Activated CD4-positive, alpha-beta T cell treated with anti-CD3 and anti-CD28 coated beads for 4 hours (primary cell): ENCODE measurements around the gene FBXW2.
A peak's percentile ranks its signal among the peaks of the same experiment; 100 is the strongest.
"Not testable (repeated sequence)": the region's sequence is repeated elsewhere in the genome, so short reads cannot be mapped to it uniquely, and the experiment has no call there.

ENCODE experiments used
- DNase-seq, 2 donors: peaks; one replicate each; pipeline ENCODE4 v3.0.0-alpha.2; 2020

Gene FBXW2

GRCh38 chr9:120777229-120777628 is 16.0 kb downstream of the FBXW2 start:
- DNase-seq = no peak

GRCh38 chr9:120776788-120777187 is 16.4 kb downstream of the FBXW2 start:
- no peak for DNase-seq

GRCh38 chr9:120775859-120776258 is 17.4 kb downstream of the FBXW2 start:
- DNase-seq = no peak

GRCh38 chr9:120774719-120775118 is 18.5 kb downstream of the FBXW2 start:
- no peak for DNase-seq

GRCh38 chr9:120773256-120773655 is 20.0 kb downstream of the FBXW2 start:
- no peak for DNase-seq

- DNase-seq = no peak
Measured at GRCh38 chr9:120770931-120771330, 22.3 kb downstream of the FBXW2 start.

GRCh38 chr9:120768886-120769285 is 24.3 kb downstream of the FBXW2 start:
- no peak for DNase-seq

- no peak for DNase-seq
Measured at GRCh38 chr9:120768247-120768646, 25.0 kb downstream of the FBXW2 start.

GRCh38 chr9:120767451-120767850 is 25.8 kb downstream of the FBXW2 start:
- no peak for DNase-seq

- DNase-seq = no peak
Measured at GRCh38 chr9:120765910-120766425, 27.2 kb downstream of the FBXW2 start.

- no peak for DNase-seq
Measured at GRCh38 chr9:120764476-120764875, 28.7 kb downstream of the FBXW2 start.

GRCh38 chr9:120761006-120761405 is 32.2 kb downstream of the FBXW2 start:
- DNase-seq = no peak

- DNase-seq = no peak
Measured at GRCh38 chr9:120759755-120760400, 33.3 kb downstream of the FBXW2 start.

GRCh38 chr9:120758544-120758943 is 34.7 kb downstream of the FBXW2 start:
- DNase-seq = no peak

GRCh38 chr9:120757026-120757913 is 35.9 kb downstream of the FBXW2 start:
- DNase-seq = no peak

- no peak for DNase-seq
Measured at GRCh38 chr9:120756531-120756930, 36.7 kb downstream of the FBXW2 start.

GRCh38 chr9:120755810-120756434 is 37.3 kb downstream of the FBXW2 start:
- DNase-seq = peak; percentile 57 to 83

GRCh38 chr9:120755044-120755443 is 38.2 kb downstream of the FBXW2 start:
- DNase-seq = no peak

GRCh38 chr9:120750421-120750820 is 42.8 kb downstream of the FBXW2 start:
- DNase-seq = no peak

GRCh38 chr9:120746366-120746765 is 46.9 kb downstream of the FBXW2 start:
- DNase-seq = not testable (repeated sequence)

- DNase-seq = no peak
Measured at GRCh38 chr9:120745278-120745677, 47.9 kb downstream of the FBXW2 start.

- no peak for DNase-seq
Measured at GRCh38 chr9:120742951-120743416, 50.2 kb downstream of the FBXW2 start.

- no peak for DNase-seq
Measured at GRCh38 chr9:120741701-120742100, 51.5 kb downstream of the FBXW2 start.
